WERI-Rb-1 (cell line): ENCODE measurements around the gene GRIN2A.

Source experiments
- DNase-seq: peaks from one replicate; pipeline ENCODE4 v3.0.0-alpha.2; 2020
- H3K27ac ChIP-seq: fragments of 250-450 bp; sonication (Bioruptor Pico); 2 replicates; pipeline ENCODE4 v1.5.1; 2020; ENCODE audit warnings: mild to moderate bottlenecking, moderate library complexity
- H3K27me3 ChIP-seq: fragments of 250-450 bp; sonication (Bioruptor Pico); 2 replicates; pipeline ENCODE4 v1.5.1; 2021; ENCODE audit warnings: mild to moderate bottlenecking, low read depth, moderate library complexity; ENCODE audit not compliant: insufficient read depth, severe bottlenecking
- H3K36me3 ChIP-seq: fragments of 250-450 bp; sonication (Bioruptor Pico); 2 replicates; pipeline ENCODE4 v1.5.1; 2020; ENCODE audit warnings: mild to moderate bottlenecking, moderate library complexity
- H3K4me3 ChIP-seq: 2 replicates; pipeline ENCODE4 v1.5.1; 2011; ENCODE audit warnings: low read depth, mild to moderate bottlenecking, control low read depth, low read length
- H3K9me3 ChIP-seq: fragments of 250-450 bp; sonication (Bioruptor Pico); 2 replicates; pipeline ENCODE4 v1.5.1; 2021; ENCODE audit warnings: mild to moderate bottlenecking, moderate library complexity; ENCODE audit not compliant: severe bottlenecking
- TF ChIP-seq, protein P1 (sequence below): IDR thresholded peaks from 2 replicates; pipeline ENCODE4 v1.5.1; 2011; ENCODE audit warnings: low read depth, mild to moderate bottlenecking, control low read depth, inconsistent platforms, low read length

GRIN2A gene

DNA sequence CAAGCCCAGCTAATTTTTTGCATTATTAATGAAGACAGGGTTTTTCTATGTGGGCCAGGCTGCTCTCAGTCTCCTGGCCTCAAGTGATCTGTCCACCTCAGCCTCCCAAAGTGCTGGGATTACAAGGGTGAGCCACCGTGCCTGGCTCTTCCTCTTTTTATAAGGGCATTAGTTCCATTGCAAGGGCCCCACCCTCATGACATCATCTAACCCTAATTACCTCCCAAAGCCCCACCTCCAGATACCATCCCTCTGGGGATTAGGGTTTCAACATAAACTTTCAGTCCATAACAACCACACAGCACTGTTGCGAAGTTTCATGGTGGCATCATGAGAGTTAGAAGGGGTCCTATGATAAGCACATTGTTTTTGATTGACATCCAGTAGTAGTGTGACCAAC, 277.7 kb downstream of the GRIN2A start:
- Histone ChIP-seq H3K4me3 (no peak overlapping the region), H3K27ac (no peak overlapping the region), H3K36me3 (no peaks in the 10 kb centered on the region), H3K9me3 (no peaks in the 10 kb centered on the region), H3K27me3 (no peaks in the 10 kb centered on the region)
- TF ChIP-seq, protein P1, sequence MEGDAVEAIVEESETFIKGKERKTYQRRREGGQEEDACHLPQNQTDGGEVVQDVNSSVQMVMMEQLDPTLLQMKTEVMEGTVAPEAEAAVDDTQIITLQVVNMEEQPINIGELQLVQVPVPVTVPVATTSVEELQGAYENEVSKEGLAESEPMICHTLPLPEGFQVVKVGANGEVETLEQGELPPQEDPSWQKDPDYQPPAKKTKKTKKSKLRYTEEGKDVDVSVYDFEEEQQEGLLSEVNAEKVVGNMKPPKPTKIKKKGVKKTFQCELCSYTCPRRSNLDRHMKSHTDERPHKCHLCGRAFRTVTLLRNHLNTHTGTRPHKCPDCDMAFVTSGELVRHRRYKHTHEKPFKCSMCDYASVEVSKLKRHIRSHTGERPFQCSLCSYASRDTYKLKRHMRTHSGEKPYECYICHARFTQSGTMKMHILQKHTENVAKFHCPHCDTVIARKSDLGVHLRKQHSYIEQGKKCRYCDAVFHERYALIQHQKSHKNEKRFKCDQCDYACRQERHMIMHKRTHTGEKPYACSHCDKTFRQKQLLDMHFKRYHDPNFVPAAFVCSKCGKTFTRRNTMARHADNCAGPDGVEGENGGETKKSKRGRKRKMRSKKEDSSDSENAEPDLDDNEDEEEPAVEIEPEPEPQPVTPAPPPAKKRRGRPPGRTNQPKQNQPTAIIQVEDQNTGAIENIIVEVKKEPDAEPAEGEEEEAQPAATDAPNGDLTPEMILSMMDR: no peak
- DNase-seq: no peak

GRCh38 chr16:9900576-9900975, 281.7 kb downstream of the GRIN2A start:
- H3K4me3 ChIP-seq: no peak overlapping the region
- TF ChIP-seq, protein P1: no peak
- no peak overlapping the region for H3K27ac ChIP-seq
- no peak for DNase-seq
- H3K9me3 ChIP-seq: no peaks in the 10 kb centered on the region
- H3K36me3 ChIP-seq: no peaks in the 10 kb centered on the region
- H3K27me3 ChIP-seq: no peaks in the 10 kb centered on the region

- Histone ChIP-seq H3K9me3 (no peaks in the 10 kb centered on the region), H3K27me3 (no peaks in the 10 kb centered on the region), H3K4me3 (no peak overlapping the region), H3K36me3 (no peaks in the 10 kb centered on the region), H3K27ac (no peak overlapping the region)
- no peak for DNase-seq
- TF ChIP-seq, protein P1: no peak
These were observed 283.7 kb downstream of the GRIN2A start for GRCh38 chr16:9898555-9898954.

GRCh38 chr16:9898124-9898523, 284.1 kb downstream of the GRIN2A start:
- TF ChIP-seq, protein P1: no peak

DNA sequence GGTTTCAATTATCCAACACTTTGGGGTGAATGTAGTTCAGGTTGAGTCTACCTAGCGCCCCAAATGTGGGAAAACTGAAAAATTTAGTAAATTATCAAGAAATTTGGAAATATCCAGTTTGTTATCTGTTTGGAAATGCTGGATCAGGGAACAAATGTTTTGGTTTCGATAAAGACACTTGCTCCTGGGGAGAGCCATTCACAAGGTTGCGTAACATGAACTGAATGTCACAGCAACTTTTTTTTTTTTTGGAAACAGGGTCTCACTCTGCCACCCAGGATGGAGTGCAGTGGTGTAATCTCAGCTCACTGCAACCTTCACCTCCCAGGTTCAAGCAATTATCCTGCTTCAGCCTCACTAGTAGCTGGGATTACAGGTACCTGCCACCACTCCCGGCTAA, 286.4 kb downstream of the GRIN2A start:
- Histone ChIP-seq H3K27ac (no peak overlapping the region), H3K9me3 (no peaks in the 10 kb centered on the region), H3K4me3 (no peak overlapping the region), H3K27me3 (no peaks in the 10 kb centered on the region), H3K36me3 (no peaks in the 10 kb centered on the region)
- no peak for DNase-seq
- TF ChIP-seq, protein P1: no peak

More at GRCh38 chr16:9898124-9898523, 284.1 kb downstream of the GRIN2A start:
- H3K36me3 ChIP-seq: no peaks in the 10 kb centered on the region
- H3K27ac ChIP-seq: no peak overlapping the region
- H3K4me3 ChIP-seq: no peak overlapping the region
- no peak for DNase-seq
- H3K9me3 ChIP-seq: no peaks in the 10 kb centered on the region
- H3K27me3 ChIP-seq: no peaks in the 10 kb centered on the region

DNA sequence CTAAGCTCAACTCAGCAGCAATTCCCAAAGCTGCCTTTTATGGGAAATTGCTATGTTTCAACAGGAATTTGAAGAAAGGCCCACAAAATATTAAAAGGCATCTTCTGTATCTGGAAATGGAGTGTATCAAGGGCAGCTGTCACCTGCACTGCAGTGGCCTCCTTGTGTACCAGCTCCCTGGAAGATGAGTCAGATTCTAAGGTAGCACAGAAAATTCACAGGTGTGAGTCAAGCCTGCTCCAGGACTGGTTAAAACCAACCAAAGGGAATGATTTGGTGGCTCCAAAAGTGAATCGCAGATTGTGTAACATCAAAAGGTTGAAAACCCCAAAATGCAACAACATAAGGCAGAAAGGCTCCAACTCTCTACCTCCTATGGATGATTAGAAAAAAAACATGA, 296.4 kb downstream of the GRIN2A start:
- TF ChIP-seq, protein P1: no peak
- H3K27ac ChIP-seq: no peak overlapping the region

More for the DNA sequence above, 296.4 kb downstream of the GRIN2A start:
- Histone ChIP-seq H3K36me3 (no peaks in the 10 kb centered on the region), H3K27me3 (no peaks in the 10 kb centered on the region), H3K4me3 (no peak overlapping the region), H3K9me3 (no peaks in the 10 kb centered on the region)
- DNase-seq: no peak
